Stimulated activated CD4-positive, alpha-beta T cell treated with anti-CD3 and anti-CD28 coated beads, TNF-alpha, amount 100 ng/mL, for 24 hours (primary cell): Measurements from ENCODE around the gene DHRS4.
"Not testable (repeated sequence)": the region's sequence is repeated elsewhere in the genome, so short reads cannot be mapped to it uniquely, and the experiment has no call there.

Experiments used
- DNase-seq, 3 experiments: peaks; one replicate each; pipeline ENCODE4 v3.0.0-alpha.2; 2020; ENCODE audit warnings: low read depth in 3 of 3

The DHRS4 gene

GRCh38 chr14:23941230-23941629, 12.3 kb upstream of the DHRS4 start:
- no peak for DNase-seq

DNA sequence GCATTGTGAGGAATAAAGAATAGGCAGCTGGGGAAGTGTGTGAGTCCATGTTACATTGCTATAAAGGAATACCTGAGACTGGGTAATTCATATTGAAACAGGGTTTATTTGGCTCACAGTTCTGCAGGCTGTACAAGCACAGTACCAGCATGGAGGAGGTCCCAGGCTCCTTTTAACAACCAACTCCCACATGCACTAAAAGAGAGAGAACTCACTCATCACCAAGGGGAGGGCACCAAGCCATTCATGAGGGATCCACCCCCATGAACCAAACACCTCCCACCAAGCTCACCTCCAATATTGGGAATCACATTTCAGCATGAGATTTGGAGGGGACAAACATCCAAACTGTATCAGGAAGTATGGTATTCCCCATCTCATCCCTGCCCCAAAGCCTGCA, 11.9 kb upstream of the DHRS4 start:
- no peak for DNase-seq

DNA sequence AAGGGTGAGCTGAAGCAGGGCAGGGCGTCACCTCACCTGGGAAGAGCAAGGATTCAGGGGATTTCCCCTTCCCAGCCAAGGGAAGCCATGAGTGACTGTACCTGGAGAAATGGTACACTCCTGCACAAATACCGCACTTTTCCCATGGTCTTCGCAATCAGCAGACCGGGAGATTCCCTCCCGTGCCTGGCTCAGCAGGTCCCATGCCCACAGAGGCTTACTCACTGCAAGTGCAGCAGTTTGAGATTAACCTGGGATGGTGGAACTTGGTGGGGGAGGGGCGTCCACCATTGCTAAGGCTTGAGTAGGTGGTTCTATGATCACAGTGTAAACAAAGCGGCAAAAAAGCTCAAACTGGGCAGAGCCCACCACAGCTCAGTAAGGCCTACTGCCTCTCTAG, 11.0 kb upstream of the DHRS4 start:
- no peak for DNase-seq

- DNase-seq: not testable (repeated sequence)
Measured at GRCh38 chr14:23949069-23949468, 4.5 kb upstream of the DHRS4 start.

DNA sequence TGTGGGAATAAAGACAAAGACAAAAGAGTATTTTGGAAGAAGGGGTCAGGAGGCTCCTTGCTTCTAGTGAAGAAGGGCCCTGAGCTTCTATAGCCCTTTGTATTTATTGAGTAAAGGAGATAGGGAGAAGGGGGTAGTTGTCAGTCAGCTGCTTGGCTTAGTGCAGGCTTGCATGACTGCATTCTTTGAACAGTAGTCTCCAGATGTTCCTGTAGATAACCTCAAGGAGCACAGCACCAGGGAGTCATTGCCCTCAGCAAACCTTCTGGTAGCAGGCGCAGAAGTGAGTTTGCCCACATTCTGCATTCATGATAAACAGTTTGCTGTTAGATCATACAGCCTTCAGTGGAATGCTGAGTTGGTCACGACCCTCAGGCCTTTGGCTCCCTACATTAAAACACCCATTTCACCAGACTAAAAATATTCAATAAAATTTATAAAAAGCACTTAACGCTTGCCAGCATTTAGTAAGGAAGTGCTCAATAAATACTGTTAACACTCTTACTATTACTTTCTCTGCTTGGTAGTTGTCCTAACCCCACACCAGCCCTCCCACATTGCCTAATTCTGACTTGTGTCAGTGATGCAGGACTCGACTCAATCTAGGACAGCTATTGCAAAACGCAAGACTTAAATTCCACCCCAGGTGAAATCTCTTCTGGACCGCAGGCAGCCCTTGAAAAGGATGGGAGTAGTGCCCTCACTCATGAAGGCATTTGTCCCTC, 3.0 kb upstream of the DHRS4 start:
- DNase-seq: no peak

GRCh38 chr14:23951136-23951466, 2.5 kb upstream of the DHRS4 start:
- not testable (repeated sequence) for DNase-seq

- no peak for DNase-seq
Measured at GRCh38 chr14:23951590-23952201, 1.9 kb upstream of the DHRS4 start.

DNA sequence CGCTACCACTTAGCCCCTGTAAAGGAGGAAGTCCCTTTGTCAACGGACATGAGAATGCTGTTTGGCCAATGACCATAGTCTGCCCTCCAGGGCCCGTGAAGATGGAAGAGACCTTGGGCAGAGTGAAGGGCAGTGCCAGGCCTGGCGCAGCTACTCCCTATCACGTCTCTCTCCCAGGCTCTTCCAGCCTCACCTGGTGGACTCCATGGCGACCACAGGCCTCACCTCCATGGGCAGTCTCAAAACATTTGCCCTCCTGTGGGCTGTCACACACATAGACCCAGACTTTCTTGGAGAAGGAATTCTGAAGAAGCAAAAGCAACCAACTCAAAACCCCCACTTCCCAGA, 480 bp upstream of the DHRS4 start:
- not testable (repeated sequence) for DNase-seq

- DNase-seq: not testable (repeated sequence)
Measured at GRCh38 chr14:23954279-23954614, 677 bp downstream of the DHRS4 start.

DNA sequence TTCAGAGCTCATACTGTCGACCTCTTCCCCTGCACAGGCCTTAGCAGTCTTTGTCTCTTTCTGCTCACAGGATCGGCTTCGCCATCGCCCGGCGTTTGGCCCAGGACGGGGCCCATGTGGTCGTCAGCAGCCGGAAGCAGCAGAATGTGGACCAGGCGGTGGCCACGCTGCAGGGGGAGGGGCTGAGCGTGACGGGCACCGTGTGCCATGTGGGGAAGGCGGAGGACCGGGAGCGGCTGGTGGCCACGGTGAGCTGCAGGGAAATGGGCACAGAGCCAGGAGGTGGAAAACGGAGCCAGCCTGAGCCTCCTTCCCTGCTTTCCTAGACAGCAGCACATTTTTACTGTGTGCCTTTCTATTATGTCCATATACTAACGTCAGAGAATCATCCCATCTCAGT, 1.4 kb downstream of the DHRS4 start:
- not testable (repeated sequence) for DNase-seq

GRCh38 chr14:23955811-23956210, 2.2 kb downstream of the DHRS4 start:
- not testable (repeated sequence) for DNase-seq

DNA sequence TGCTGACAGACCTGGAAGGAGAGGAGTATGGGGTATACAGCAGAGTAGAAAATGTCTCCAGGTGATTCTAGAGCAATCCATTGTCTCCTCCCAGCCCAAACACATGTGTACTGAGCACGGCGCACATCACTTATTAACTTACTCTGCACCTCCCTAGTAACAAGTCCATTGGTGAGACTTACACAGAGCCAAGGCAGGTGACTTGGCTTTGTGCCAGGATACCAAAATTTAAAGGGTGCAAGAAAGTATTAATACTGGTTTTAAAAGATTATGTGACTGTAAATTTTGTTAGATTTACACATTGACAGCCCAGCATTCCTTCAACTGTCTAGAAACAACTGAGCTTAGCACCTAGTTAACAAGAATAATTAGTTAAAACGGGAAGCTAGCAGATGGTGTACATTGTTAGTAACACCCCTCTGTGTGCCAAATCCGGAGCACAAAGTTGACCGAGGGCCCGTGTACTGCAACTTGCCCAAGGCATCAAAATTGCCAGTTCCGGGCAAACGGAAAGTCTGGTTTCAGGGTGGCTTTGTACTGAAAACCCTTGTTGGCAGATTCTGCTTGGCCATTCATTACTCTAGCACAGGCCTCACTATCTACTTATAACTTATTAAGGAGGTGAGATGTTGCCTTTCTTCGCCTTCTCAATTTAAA, 4.5 kb downstream of the DHRS4 start:
- DNase-seq: not testable (repeated sequence)

DNA sequence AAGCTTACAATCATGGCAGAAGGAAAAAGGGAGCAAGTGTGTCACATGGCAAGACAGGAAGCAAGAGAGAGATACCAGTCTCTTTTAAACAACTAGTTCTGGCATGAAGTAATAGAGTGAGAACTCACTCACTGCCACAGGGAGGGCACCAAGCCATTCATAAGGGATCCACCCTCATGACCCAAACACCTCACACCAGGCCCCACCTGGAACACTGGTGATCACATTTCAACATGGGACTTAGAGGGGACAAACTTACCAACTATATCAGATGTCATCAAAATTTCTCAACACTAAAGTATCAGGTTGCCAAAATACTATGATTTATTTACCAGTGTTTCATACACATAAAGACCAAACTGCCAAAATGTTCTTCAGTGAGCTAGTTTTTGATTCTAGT, 7.3 kb downstream of the DHRS4 start:
- not testable (repeated sequence) for DNase-seq

GRCh38 chr14:23961704-23962103, 8.1 kb downstream of the DHRS4 start:
- DNase-seq: not testable (repeated sequence)

DNA sequence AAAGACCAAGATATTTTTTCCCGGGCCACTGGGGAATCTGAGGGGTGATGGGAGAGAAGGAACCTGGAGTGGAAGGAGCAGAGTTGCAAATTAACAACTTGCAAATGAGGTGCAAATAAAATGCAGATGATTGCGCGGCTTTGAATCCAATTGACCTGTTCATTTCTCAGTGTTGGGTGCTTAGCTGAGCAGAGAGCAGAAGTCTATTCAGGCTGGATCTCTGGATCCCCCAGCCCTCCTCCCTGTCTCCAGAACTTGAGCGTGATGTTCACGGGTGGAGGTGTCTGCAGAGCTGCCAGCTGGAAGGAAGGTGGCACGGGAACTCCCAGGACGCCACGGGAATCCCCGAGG, 15.5 kb downstream of the DHRS4 start:
- not testable (repeated sequence) for DNase-seq

DNA sequence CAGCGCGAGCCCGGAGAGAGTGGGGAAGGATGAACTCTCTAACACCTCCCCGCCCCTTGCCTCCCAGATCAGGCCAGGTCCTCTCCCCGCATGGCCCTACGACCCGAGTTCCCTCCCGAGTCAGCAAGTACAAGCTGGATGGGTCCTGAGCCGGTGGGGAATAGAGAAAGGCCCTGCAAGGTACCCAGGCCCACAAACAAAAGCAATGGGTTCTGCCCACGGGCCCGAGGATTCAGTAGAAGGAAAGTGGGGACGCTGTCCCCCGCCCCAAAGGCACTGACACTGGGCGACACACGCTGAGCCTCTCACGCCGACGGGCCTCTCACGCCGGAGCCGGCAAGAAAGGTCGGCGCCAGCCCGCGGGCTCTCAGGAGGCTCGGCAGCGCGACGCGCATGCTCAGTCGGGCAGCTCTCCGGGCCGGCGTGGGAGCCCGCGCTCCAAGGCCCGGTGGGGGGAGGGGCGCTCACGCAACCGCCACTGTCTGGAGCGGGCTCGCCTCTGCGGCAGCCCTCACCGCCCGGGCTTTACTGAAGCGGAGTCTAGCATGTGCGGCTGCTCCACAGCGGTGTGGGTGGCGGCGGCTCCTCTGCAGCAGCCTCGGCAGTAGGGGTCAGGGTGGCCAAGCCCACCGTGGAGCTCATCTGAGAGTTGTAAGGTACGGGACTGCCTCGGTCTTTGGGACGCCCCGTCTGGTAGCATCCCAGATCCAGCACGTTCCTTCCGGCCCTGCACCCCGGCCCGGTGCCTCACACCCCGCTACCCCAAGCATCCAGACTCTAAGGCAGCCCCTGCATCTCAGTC, 16.1 kb downstream of the DHRS4 start:
- DNase-seq: peak; percentile 35 to 66 (median 40)

DNA sequence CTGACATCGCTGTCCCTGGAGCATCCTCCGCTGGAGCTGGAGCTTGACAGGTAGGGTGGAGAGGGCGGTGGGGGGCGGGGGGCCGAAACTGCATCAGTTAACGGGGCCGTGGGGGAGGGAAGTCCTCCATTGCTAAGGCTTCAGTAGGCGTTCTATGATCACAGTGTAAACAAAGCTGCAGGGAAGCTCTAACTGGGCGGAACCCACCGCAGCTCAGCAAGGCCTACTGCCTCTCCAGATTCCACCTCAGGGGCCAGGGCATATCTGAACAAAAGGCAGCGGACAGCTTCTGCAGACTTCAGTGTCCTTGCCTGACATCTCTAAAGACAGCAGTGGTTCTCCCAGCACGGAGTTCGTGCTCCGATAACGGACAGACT, 16.7 kb downstream of the DHRS4 start:
- DNase-seq: not testable (repeated sequence)

DNA sequence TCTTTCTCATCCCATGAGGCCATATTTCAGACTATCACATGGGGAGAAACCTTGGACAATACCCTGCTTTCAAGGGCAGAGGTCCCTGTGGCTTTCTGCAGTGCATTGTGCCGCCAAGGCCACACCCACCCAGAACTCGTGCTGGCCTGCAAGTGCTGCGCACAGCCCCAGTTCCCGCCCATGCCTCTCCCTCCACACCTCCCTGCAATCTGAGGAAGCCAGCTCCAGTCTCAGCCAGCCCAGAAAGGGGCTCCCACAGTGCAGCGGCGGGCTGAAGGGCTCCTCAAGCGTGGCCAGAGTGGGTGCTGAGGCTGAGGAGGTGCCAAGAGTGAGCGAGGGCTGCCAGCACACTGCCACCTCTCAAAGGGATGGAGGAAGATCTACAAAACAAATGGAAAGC, 19.6 kb downstream of the DHRS4 start:
- DNase-seq: not testable (repeated sequence)

DNA sequence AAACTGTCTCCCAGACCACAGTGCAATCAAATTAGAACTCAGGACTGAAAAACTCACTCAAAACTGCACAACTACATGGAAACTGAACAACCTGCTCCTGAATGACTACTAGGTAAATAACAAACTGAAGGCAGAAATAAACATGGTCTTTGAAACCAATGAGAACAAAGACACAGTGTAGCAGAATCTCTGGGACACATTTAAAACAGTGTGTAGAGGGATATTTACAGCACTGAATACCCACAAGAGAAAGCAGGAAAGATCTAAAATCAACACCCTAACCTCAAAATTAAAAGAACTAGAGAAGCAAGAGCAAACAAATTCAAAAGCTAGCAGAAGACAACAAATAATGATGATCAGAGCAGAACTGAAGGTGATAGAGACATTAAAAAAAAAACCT, 20.5 kb downstream of the DHRS4 start:
- not testable (repeated sequence) for DNase-seq

DNA sequence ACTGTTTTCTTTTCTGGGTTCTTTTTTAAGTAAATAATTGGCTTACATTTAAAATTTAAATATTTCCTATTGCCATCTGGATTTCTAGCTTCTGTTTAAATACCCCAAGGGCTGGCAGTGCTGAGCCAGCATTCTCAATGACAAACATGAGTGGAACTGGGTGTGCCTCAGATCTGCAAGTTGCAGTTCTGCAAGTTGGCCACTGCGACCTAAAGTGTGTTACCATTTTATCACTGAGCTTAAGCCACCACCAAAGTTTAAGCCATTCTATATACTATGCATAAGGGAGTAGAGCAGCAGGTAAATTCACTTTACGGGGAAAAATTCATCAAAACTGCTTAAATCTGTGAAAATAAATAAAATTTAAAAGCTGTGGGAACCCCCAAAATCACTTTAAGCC, 23.6 kb downstream of the DHRS4 start:
- not testable (repeated sequence) for DNase-seq

GRCh38 chr14:23981951-23982813, 28.6 kb downstream of the DHRS4 start:
- not testable (repeated sequence) for DNase-seq
